ENCODE data around the gene C2CD5.

- TF ChIP-seq POLR2A (IDR thresholded peaks at IDR 0.05), result no peak
- no peak for TF ChIP-seq CTCF (IDR thresholded peaks at IDR 0.05 in 8 of 11, conservative IDR thresholded peaks at IDR 0.05 in 3 of 11)
- TF ChIP-seq POLR2AphosphoS5 (IDR thresholded peaks at IDR 0.05), result no peak
These were observed 18.9 kb downstream of the C2CD5 start for GRCh38 chr12:22525426-22525825.

All from spleen (tissue), 7 donors.